ENCODE data around the gene XPO5. TPM values are rescaled to one million over a fixed set of nuclear protein-coding genes. Genes with fewer than 3 reads are reported as not detected.

XPO5 gene
- polyA plus RNA-seq, 1 experiment: 31.5 TPM

- ChIA-PET POLR2A (no interaction called here), CTCF (no interaction called here)
- H3K27me3 ChIP-seq (ENCODE audit: control insufficient read depth, insufficient read depth, low read length): no peaks in the 10 kb centered on the region
These were observed 60.0 kb downstream of the XPO5 start for GRCh38 chr6:43515808-43516207.

GRCh38 chr6:43511824-43512415 lies 63.9 kb downstream of the XPO5 start:
- Histone ChIP-seq H3K9me3 (ENCODE audit: control insufficient read depth, insufficient read depth, low read length) (peaks cover 2% of the 10 kb centered on the region; the same call in 1 of the 2 replicates), H3K27ac (ENCODE audit: low read depth, low read length) (no peak overlapping the region), H3K27me3 (ENCODE audit: control insufficient read depth, insufficient read depth, low read length) (no peaks in the 10 kb centered on the region), H3K4me3 (ENCODE audit: low read depth, low read length) (no peak overlapping the region)
- no peak for DNase-seq (ENCODE audit: low read depth, low spot score)
- TF ChIP-seq CTCF (IDR thresholded peaks at IDR 0.05; ENCODE audit: low read depth, low read length): no peak
- ChIA-PET POLR2A (no interaction called here), CTCF (interaction anchor here (1.1 to 1.2 kb wide), 2 partner anchors 125 to 178 kb away, joined by 3 read pairs; no protein-coding TSS in a partner anchor)

More at GRCh38 chr6:43515808-43516207, 60.0 kb downstream of the XPO5 start:
- TF ChIP-seq CTCF (IDR thresholded peaks at IDR 0.05; ENCODE audit: low read depth, low read length): no peak
- peak overlapping the region; percentile 92 for H3K4me3 ChIP-seq (ENCODE audit: low read depth, low read length)
- H3K9me3 ChIP-seq (ENCODE audit: control insufficient read depth, insufficient read depth, low read length): peaks cover 2% of the 10 kb centered on the region; the same call in 1 of the 2 replicates
- H3K27ac ChIP-seq (ENCODE audit: low read depth, low read length): no peak overlapping the region
- DNase-seq (ENCODE audit: low read depth, low spot score): no peak

GRCh38 chr6:43510827-43511163 lies 65.0 kb downstream of the XPO5 start:
- H3K4me3 ChIP-seq (ENCODE audit: low read depth, low read length): peak overlapping the region; percentile 63; the same call in 1 of the 2 replicates
- no peak for TF ChIP-seq CTCF (IDR thresholded peaks at IDR 0.05; ENCODE audit: low read depth, low read length)
- DNase-seq (ENCODE audit: low read depth, low spot score): no peak
- no peaks in the 10 kb centered on the region; the same call in 1 of the 2 replicates for H3K9me3 ChIP-seq (ENCODE audit: control insufficient read depth, insufficient read depth, low read length)
- no peaks in the 10 kb centered on the region for H3K27me3 ChIP-seq (ENCODE audit: control insufficient read depth, insufficient read depth, low read length)
- POLR2A ChIA-PET: interaction anchor here (1.0 to 1.5 kb wide), 5 partner anchors 9 to 336 kb away, joined by 3 to 6 read pairs (median 4); partner anchors contain the start of gene DLK2
- CTCF ChIA-PET: interaction anchor here (1.1 to 5.9 kb wide), 2 partner anchors 15 to 57 kb away, joined by 6 to 54 read pairs; no protein-coding TSS in a partner anchor
- peak overlapping the region; percentile 39 for H3K27ac ChIP-seq (ENCODE audit: low read depth, low read length)

- CTCF ChIA-PET: interaction anchor here (1.1 to 5.9 kb wide), 2 partner anchors 14 to 56 kb away, joined by 6 to 54 read pairs; no protein-coding TSS in a partner anchor
- TF ChIP-seq CTCF (IDR thresholded peaks at IDR 0.05; ENCODE audit: low read depth, low read length): no peak
- POLR2A ChIA-PET: interaction anchor here (1.0 to 1.5 kb wide), 5 partner anchors 8 to 336 kb away, joined by 3 to 6 read pairs (median 4); partner anchors contain the start of gene DLK2
- Histone ChIP-seq H3K27me3 (ENCODE audit: control insufficient read depth, insufficient read depth, low read length) (no peaks in the 10 kb centered on the region), H3K4me3 (ENCODE audit: low read depth, low read length) (peak within 1 kb of the TSS; percentile 63), H3K9me3 (ENCODE audit: control insufficient read depth, insufficient read depth, low read length) (no peaks in the 10 kb centered on the region; the same call in 1 of the 2 replicates), H3K27ac (ENCODE audit: low read depth, low read length) (peak within 1 kb of the TSS; percentile 39)
- DNase-seq (ENCODE audit: low read depth, low spot score): no peak
These were observed 65.6 kb downstream of the XPO5 start, which contains the start of gene LRRC73 for GRCh38 chr6:43509984-43510826. TSS of gene LRRC73 (minus strand) at chr6:43510346. CDS start at chr6:43509785, 561 bp downstream.
